Transverse colon (tissue), 4 donors: ENCODE results near the gene NOLC1. TPM values are rescaled to one million over a fixed set of nuclear protein-coding genes. Genes with fewer than 3 reads are reported as not detected.

Source experiments
- DNase-seq: peaks from one replicate; pipeline ENCODE4 v3.0.0-alpha.2; 2019
- H3K27ac ChIP-seq, 4 donors: fragments of 200-600 bp; sonication (generic); 2 replicates each; pipeline ENCODE4 v1.5.1; 2016 to 2018; ENCODE audit warnings: inconsistent platforms in 4 of 4
- H3K27me3 ChIP-seq: fragments of 200-600 bp; sonication (generic); 2 replicates; pipeline ENCODE4 v1.5.1; 2017; ENCODE audit warnings: inconsistent platforms
- H3K36me3 ChIP-seq, 4 donors: fragments of 200-600 bp; sonication (generic); 2 replicates each; pipeline ENCODE4 v1.5.1; 2017 to 2019; ENCODE audit warnings: inconsistent platforms in 4 of 4
- H3K4me1 ChIP-seq, 4 donors: fragments of 200-600 bp; sonication (generic); 2 replicates each; pipeline ENCODE4 v1.5.1; 2017 to 2020; ENCODE audit warnings: inconsistent platforms in 4 of 4
- H3K4me3 ChIP-seq, 4 donors: fragments of 200-600 bp; sonication (generic); 1 replicate in 1 of 4; 2 replicates in 3 of 4; pipeline versions ENCODE4 v1.5.1 to v1.6.1; 2017 to 2019; ENCODE audit warnings: inconsistent platforms in 4 of 4
- H3K9me3 ChIP-seq, 2 donors: fragments of 200-600 bp; sonication (generic); 2 replicates each; pipeline ENCODE4 v1.5.1; 2017 to 2019; ENCODE audit warnings: inconsistent platforms in 2 of 2
- EP300 ChIP-seq: sonication (generic); formaldehyde crosslinking; IDR thresholded peaks from one replicate; pipeline ENCODE4 v1.6.1; 2017; ENCODE audit warnings: antibody characterized with exemption, low read depth
- POLR2A ChIP-seq: fragments of 450-650 bp; IDR thresholded peaks from one replicate; pipeline ENCODE4 v1.6.1; 2016; ENCODE audit warnings: antibody characterized with exemption, mild to moderate bottlenecking, moderate library complexity
- POLR2AphosphoS5 ChIP-seq, 3 donors: sonication (generic); formaldehyde crosslinking; IDR thresholded peaks; one replicate each; pipeline ENCODE4 v1.6.1; 2016; ENCODE audit warnings: antibody characterized with exemption in 3 of 3
- WGBS, 2 donors: methylation state at CpG; one replicate each; pipeline ENCODE4 v1.1.5; 2018; ENCODE audit warnings: low coverage in 1 of 2; 5-methylcytosine and 5-hydroxymethylcytosine counted together
- in situ Hi-C, 4 donors: fragments of 200-750 bp; cut with MboI; loops; one replicate each; pipeline versions ENCODE4 v1.15.0 to v1.15.1; 2017; ENCODE audit warnings: low sequenced_read_pairs in 3 of 4, low pct_ligation_motif_present in 1 of 4, low pct_unique_long_range_greater_than_20kb in 1 of 4
- intact Hi-C: fragments of 100-400 bp; cut with DNase I; formaldehyde crosslinking; loops from one replicate; pipeline ENCODE4 v1.15.1; 2023; ENCODE audit warnings: low total_unique reads
- total RNA-seq, 4 donors: library from RNA; depleted of rRNA; stranded (reverse); fragments of >200 nt; gene quantifications; one replicate each; pipeline ENCODE4 v1.1.0, GENCODE V29; 2016
- TF ChIP-seq, protein P1 (sequence below), 5 experiments: fragments of 200-600 bp in 3 of 5; fragments of 450-650 bp in 2 of 5; sonication (generic) in 3 of 5; IDR thresholded peaks; 1 replicate in 2 of 5; 2 replicates in 3 of 5; pipeline ENCODE4 v1.5.1; 2016 to 2017; ENCODE audit warnings: antibody characterized with exemption in 5 of 5, inconsistent platforms in 3 of 5, mild to moderate bottlenecking in 2 of 5, moderate library complexity in 1 of 5

NOLC1 gene
- total RNA-seq, 4 donors from 2014 or later = 19.1 to 119 (median 35.6) TPM

DNA sequence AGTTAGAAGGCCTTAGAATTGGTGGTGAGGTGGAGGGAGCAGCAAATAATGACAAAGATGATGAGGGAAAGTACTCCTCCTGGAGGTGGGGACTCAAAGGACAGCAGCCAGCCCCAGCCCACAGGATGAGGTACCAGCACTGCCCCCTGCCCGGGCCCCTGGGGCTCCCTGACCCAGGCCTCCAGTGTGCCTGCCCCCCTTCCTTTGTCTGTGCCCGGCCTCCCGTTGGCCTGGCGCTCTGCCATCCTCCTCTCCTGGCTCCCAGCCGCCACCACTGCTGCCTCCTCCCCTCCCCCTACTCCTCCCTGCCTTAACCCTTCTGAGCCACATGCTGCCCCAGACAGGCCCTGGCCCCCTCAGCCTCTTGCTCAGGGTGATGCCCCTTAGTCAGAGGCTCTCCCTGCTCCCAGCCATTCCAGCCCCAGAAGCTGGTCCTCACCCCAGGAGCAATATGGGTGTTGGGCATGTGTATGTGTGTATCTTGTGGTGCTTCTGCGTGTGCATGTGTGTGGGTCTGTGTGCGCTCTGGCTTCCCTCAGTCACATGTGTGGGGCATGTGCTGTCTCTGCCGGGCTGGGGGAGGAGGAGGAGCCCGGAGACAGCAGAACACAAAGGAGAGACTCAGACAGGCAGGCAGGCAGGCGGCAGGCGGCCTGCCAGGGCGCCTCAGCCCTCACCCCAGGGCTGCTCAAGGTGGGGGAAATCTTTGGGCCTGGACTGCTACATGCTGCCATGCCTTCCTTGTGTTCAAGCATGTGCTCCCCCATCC, 34.6 kb upstream of the NOLC1 start:
- intact Hi-C loops = no loop called here

DNA sequence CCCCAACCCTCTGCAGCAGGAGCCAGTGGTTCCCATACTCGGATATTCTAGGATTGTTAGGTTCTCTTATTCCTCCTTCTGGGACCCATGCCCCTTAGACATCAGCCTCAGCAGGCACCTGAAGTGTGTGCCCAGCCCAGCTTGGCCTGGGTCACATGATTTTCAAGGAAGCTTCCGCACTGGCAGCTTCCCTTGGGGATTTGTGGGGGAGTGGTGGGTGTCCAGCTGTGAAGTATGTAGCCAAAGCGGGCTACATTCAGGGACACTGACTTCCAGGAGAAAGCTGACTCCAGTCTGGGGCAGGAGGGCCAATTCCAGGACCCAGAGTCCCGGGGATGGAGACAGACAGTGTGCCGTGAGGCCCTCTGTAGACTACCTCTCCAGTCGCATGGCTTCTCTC, 33.3 kb upstream of the NOLC1 start:
- H3K4me1 ChIP-seq = peaks cover 32 to 61% (median 56%) of the 10 kb centered on the region in 4 donors
- H3K27me3 ChIP-seq = no peaks in the 10 kb centered on the region
- peak overlapping the region; percentile 74 to 96 (median 78) for H3K4me3 ChIP-seq
- in situ Hi-C loops (no loop called here), intact Hi-C loops (no loop called here)
- TF ChIP-seq, protein P1, sequence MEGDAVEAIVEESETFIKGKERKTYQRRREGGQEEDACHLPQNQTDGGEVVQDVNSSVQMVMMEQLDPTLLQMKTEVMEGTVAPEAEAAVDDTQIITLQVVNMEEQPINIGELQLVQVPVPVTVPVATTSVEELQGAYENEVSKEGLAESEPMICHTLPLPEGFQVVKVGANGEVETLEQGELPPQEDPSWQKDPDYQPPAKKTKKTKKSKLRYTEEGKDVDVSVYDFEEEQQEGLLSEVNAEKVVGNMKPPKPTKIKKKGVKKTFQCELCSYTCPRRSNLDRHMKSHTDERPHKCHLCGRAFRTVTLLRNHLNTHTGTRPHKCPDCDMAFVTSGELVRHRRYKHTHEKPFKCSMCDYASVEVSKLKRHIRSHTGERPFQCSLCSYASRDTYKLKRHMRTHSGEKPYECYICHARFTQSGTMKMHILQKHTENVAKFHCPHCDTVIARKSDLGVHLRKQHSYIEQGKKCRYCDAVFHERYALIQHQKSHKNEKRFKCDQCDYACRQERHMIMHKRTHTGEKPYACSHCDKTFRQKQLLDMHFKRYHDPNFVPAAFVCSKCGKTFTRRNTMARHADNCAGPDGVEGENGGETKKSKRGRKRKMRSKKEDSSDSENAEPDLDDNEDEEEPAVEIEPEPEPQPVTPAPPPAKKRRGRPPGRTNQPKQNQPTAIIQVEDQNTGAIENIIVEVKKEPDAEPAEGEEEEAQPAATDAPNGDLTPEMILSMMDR (IDR thresholded peaks at IDR 0.05) = no peak
- TF ChIP-seq POLR2AphosphoS5 (IDR thresholded peaks at IDR 0.05) (no peak), EP300 (no peak), POLR2A (no peak)
- H3K36me3 ChIP-seq = no peaks in the 10 kb centered on the region
- 3% methylated on average over 6 of the region's 6 CpGs; no CpG with 5 or more reads in 1 of the 2 donors for WGBS, 2 donors
- peak overlapping the region; percentile 93 to 99 (median 97) for H3K27ac ChIP-seq
- peak; percentile 57 for DNase-seq
- H3K9me3 ChIP-seq = no peaks in the 10 kb centered on the region

More for the DNA sequence above, 34.6 kb upstream of the NOLC1 start:
- peak overlapping the region; percentile 93 to 99 (median 97) for H3K27ac ChIP-seq
- peaks cover 43 to 74% (median 68%) of the 10 kb centered on the region in 4 donors for H3K4me1 ChIP-seq
- no peaks in the 10 kb centered on the region for H3K27me3 ChIP-seq
- peak overlapping the region; percentile 0 to 74 (median 3) for H3K4me3 ChIP-seq
- DNase-seq = peak; percentile 81
- 14 to 33% methylated on average over 3 to 12 of the region's 12 CpGs for WGBS, 2 donors
- in situ Hi-C loops = no loop called here
- TF ChIP-seq POLR2AphosphoS5 (IDR thresholded peaks at IDR 0.05) (peak in 2 of 3 donors; percentile 15 to 22), POLR2A (no peak)
- TF ChIP-seq, protein P1 (IDR thresholded peaks at IDR 0.05) = peak in 1 of 5 experiments; percentile 10
- H3K9me3 ChIP-seq = no peaks in the 10 kb centered on the region
- H3K36me3 ChIP-seq = no peaks in the 10 kb centered on the region

DNA sequence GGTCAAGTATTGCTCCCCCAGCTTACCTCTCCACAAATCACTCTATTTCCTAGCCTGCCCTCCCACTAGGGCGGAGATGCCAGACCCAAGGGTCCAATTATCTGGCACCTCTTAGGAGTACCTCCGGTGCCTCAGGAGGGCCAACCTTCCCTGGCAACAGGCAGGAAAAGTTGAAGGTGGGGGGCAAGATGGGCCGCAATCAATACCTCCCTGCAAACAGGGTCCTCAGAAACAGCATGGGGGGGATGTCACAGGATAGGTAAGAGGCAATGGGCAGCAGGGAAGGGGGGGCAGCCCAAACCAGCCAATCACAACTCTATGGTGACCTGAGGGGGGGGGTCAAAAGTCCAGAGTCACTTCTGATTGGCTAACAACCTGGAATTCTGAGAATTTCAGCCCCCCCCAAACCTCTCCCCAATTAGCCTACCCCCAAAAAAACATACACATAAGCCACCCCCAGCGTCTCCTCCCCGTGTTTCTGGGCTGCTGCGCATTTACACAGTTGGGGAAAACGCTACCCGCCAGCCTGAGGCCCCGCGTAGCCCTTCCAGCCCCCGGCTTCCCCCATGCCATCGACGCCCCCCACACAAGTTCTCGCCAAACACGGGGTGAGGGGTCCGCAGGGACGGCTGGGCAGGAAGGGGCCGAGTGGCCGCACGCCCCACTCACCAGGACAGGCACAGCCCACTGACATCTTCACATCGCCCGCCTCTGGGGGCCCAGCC, 32.6 kb upstream of the NOLC1 start:
- H3K4me1 ChIP-seq = peaks cover 29 to 56% (median 51%) of the 10 kb centered on the region in 4 donors

More for the DNA sequence above, 32.6 kb upstream of the NOLC1 start:
- H3K27me3 ChIP-seq = no peaks in the 10 kb centered on the region
- no peaks in the 10 kb centered on the region for H3K9me3 ChIP-seq
- peak; percentile 19 for TF ChIP-seq POLR2A
- TF ChIP-seq EP300 = no peak
- TF ChIP-seq, protein P1 (IDR thresholded peaks at IDR 0.05) = no peak
- peak in 1 of 3 donors; percentile 3 for TF ChIP-seq POLR2AphosphoS5 (IDR thresholded peaks at IDR 0.05)
- peak; percentile 82 for DNase-seq
- H3K27ac ChIP-seq = peak overlapping the region; percentile 93 to 99 (median 97)
- H3K4me3 ChIP-seq = peak overlapping the region; percentile 74 to 96 (median 78)
- intact Hi-C loops (no loop called here), in situ Hi-C loops (no loop called here)
- 0% methylated on average over 8 of the region's 22 CpGs; no CpG with 5 or more reads in 1 of the 2 donors for WGBS, 2 donors
- no peaks in the 10 kb centered on the region for H3K36me3 ChIP-seq
